Common myeloid progenitor, CD34-positive (primary cell): Measurements from ENCODE around the gene DEFB116.

Experiments
- CTCF ChIA-PET: fragments of 350-600 bp; sonication (Branson Sonifier 250); formaldehyde crosslinking; loops from one replicate; lab custom pipeline; 2021; ENCODE audit warnings: antibody characterized with exemption; lab: Charles Lee
- POLR2A ChIA-PET: fragments of 350-600 bp; sonication (Branson Sonifier 250); formaldehyde crosslinking; loops from one replicate; lab custom pipeline; 2021; ENCODE audit warnings: antibody characterized with exemption; lab: Charles Lee
- DNase-seq, 3 donors: peaks; one replicate each; pipeline versions ENCODE4 v3.0.0 to v3.0.0-alpha.2; 2013
- H3K27ac ChIP-seq, 2 experiments: 1 replicate in 1 of 2; 2 replicates in 1 of 2; pipeline ENCODE4 v1.7.0; 2013; ENCODE audit warnings: inconsistent platforms in 2 of 2, low read length in 2 of 2, mild to moderate bottlenecking in 2 of 2, low read depth in 1 of 2, moderate library complexity in 1 of 2; ENCODE audit not compliant: severe bottlenecking in 2 of 2, insufficient read depth in 1 of 2, poor library complexity in 1 of 2
- H3K27me3 ChIP-seq, 5 experiments: replicated peaks in 2 of 5; 1 replicate in 3 of 5; 2 replicates in 2 of 5; pipeline versions ENCODE4 v1.6.1 to v1.7.0; 2013; ENCODE audit warnings: low read length in 4 of 5, mild to moderate bottlenecking in 2 of 5, moderate library complexity in 2 of 5, inconsistent platforms in 1 of 5; ENCODE audit not compliant: insufficient read depth in 5 of 5, control insufficient read depth in 4 of 5
- H3K36me3 ChIP-seq, 4 experiments: 1 replicate in 2 of 4; 2 replicates in 2 of 4; pipeline versions ENCODE4 v1.6.1 to v1.7.0; 2013; ENCODE audit warnings: low read length in 3 of 4, control low read depth in 1 of 4, mild to moderate bottlenecking in 1 of 4; ENCODE audit not compliant: control insufficient read depth in 4 of 4, insufficient read depth in 4 of 4
- H3K4me1 ChIP-seq, 4 experiments: 1 replicate in 3 of 4; 2 replicates in 1 of 4; pipeline versions ENCODE4 v1.6.1 to v1.7.1; 2013; ENCODE audit warnings: low read length in 3 of 4, mild to moderate bottlenecking in 3 of 4, control low read depth in 1 of 4, inconsistent platforms in 1 of 4, moderate library complexity in 1 of 4; ENCODE audit not compliant: control insufficient read depth in 4 of 4, insufficient read depth in 4 of 4; ENCODE audit errors: control extremely low read depth in 1 of 4
- H3K4me3 ChIP-seq, 7 experiments: 1 replicate in 4 of 7; 2 replicates in 3 of 7; pipeline versions ENCODE4 v1.5.1 to v1.7.0; 2013; ENCODE audit warnings: mild to moderate bottlenecking in 7 of 7, low read length in 6 of 7, moderate library complexity in 6 of 7, inconsistent platforms in 2 of 7, low read depth in 2 of 7, control low read depth in 1 of 7; ENCODE audit not compliant: insufficient read depth in 4 of 7, control insufficient read depth in 1 of 7; ENCODE audit errors: extremely low read depth in 1 of 7
- H3K9me3 ChIP-seq, 5 experiments: 1 replicate in 4 of 5; 2 replicates in 1 of 5; pipeline versions ENCODE4 v1.6.1 to v1.7.1; 2013; ENCODE audit warnings: low read length in 4 of 5, mild to moderate bottlenecking in 2 of 5, inconsistent platforms in 1 of 5, low read depth in 1 of 5, moderate library complexity in 1 of 5; ENCODE audit not compliant: control insufficient read depth in 4 of 5, insufficient read depth in 2 of 5; ENCODE audit errors: control extremely low read depth in 1 of 5
- WGBS: methylation state at CpG from one replicate; pipeline ENCODE4 v1.1.5; 2013; ENCODE audit not compliant: insufficient coverage; 5-methylcytosine and 5-hydroxymethylcytosine counted together

DEFB116 gene

GRCh38 chr20:31274441-31274840 lies 33.9 kb downstream of the DEFB116 start:
- Histone ChIP-seq H3K27ac (no peak overlapping the region), H3K27me3 (no peaks in the 10 kb centered on the region), H3K4me3 (no peak overlapping the region), H3K9me3 (peaks cover 1 to 28% (median 14%) of the 10 kb centered on the region in 5 experiments), H3K36me3 (no peaks in the 10 kb centered on the region), H3K4me1 (no peaks in the 10 kb centered on the region)
- CTCF ChIA-PET: no interaction called here
- no peak for DNase-seq
- POLR2A ChIA-PET: no interaction called here
- 84% methylated on average over 12 of the region's 20 CpGs for WGBS

GRCh38 chr20:31260326-31260932 lies 48.0 kb downstream of the DEFB116 start:
- Histone ChIP-seq H3K36me3 (no peaks in the 10 kb centered on the region), H3K27me3 (no peaks in the 10 kb centered on the region), H3K9me3 (no peaks in the 10 kb centered on the region), H3K4me1 (no peaks in the 10 kb centered on the region), H3K27ac (no peak overlapping the region), H3K4me3 (no peak overlapping the region)
- WGBS: 80% methylated on average over 3 of the region's 6 CpGs
- ChIA-PET CTCF (interaction anchor here (0.7 kb wide), 1 partner anchor 10 kb away, joined by 3 read pairs; no protein-coding TSS in a partner anchor), POLR2A (no interaction called here)
- peak in 2 of 3 donors; percentile 1 to 13 for DNase-seq

DNA sequence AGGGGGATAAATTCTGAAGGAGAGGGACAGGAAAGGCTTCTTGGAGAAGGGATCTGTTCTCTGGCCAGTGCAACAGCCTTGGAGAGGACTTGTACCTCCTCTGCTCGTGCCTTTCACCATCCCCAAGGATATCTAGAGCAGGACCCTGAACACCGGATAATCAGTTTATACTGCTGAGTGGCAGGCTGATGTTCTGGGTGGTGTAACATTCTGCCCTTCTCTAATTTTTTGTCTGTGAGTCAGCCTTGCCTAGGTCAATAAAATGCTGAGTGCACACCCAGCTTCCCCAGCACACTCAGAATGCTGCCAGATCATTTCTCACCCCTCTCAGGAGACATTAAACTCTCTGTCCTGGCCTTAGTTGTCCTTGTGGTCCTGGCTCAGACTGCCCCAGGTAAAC lies 51.0 kb downstream of the DEFB116 start, which contains the start of gene DEFB115:
Gene DEFB115, plus strand, starts transcription at position 301 of the 400 bp plus-strand sequence. Its CDS starts 0 bp downstream, at position 301.
- no peaks in the 10 kb centered on the region for H3K4me1 ChIP-seq
- WGBS: 0% methylated on average over 1 of the region's 2 CpGs
- no peak within 1 kb of the TSS for H3K27ac ChIP-seq
- ChIA-PET CTCF (no interaction called here), POLR2A (no interaction called here)
- no peaks in the 10 kb centered on the region for H3K27me3 ChIP-seq
- DNase-seq: no peak
- no peaks in the 10 kb centered on the region for H3K9me3 ChIP-seq
- H3K36me3 ChIP-seq: no peaks in the 10 kb centered on the region
- no peak within 1 kb of the TSS for H3K4me3 ChIP-seq

DNA sequence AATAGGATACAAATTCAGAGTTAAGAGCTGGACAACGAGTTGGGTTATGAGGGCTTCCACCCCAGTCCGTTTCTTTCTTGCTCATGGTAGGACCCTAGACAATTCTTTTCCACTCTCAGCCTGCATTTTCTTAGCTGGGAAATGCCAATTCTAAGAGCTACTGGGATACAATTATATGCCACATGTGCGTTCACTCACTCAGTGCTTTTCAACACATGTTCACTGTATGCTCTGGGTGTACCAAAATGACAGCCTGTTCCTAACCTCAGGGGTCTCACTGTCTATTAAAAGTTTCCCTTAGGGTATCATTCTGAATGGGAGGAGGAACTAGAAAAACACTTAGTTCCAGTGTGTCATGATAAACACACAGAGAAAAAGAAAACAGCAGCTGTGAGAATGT lies 51.4 kb downstream of the DEFB116 start:
- Histone ChIP-seq H3K9me3 (no peaks in the 10 kb centered on the region), H3K4me3 (no peak overlapping the region), H3K4me1 (no peaks in the 10 kb centered on the region), H3K27ac (no peak overlapping the region), H3K36me3 (no peaks in the 10 kb centered on the region), H3K27me3 (no peaks in the 10 kb centered on the region)
- ChIA-PET CTCF (no interaction called here), POLR2A (no interaction called here)
- 48% methylated on average over 3 of the region's 3 CpGs for WGBS
- no peak for DNase-seq
